ENCODE results near the gene EIF3L. TPM values are rescaled to one million over a fixed set of nuclear protein-coding genes. Genes with fewer than 3 reads are reported as not detected.

EIF3L gene
- total and polyA plus RNA-seq, 2 donors (not counting 3 experiments of a cell fraction or from before 2014, with no cell fraction given) = 479 to 601 TPM

- peak overlapping the region; percentile 87 for H2AFZ ChIP-seq (ENCODE audit: low read depth, low read length)
- H3K9ac ChIP-seq (replicated peaks; ENCODE audit: extremely low read depth, insufficient read depth, low read length) = peak overlapping the region; percentile 52
- BruUV-seq (replicated peaks) = no TSS peak
- ChIA-PET CTCF (no interaction called here), POLR2A (no interaction called here)
- no peaks in the 10 kb centered on the region for H3K9me1 ChIP-seq (replicated peaks; ENCODE audit: control insufficient read depth, extremely low read depth, insufficient read depth, low read length)
- dilution Hi-C loops (cut with MboI; ENCODE audit: extremely low pct_ligation_motif_present, low sequenced_read_pairs) (no loop called here), intact Hi-C loops (cut with micrococcal nuclease) (no loop called here)
- H3K27me3 ChIP-seq (ENCODE audit: control insufficient read depth in 2 of 2, insufficient read depth in 2 of 2, low read length in 2 of 2) = no peaks in the 10 kb centered on the region
- H3K79me2 ChIP-seq (ENCODE audit: control insufficient read depth, insufficient read depth, low read length) = peaks cover 13% of the 10 kb centered on the region
- peaks cover 31% of the 10 kb centered on the region for H3K4me1 ChIP-seq (ENCODE audit: control insufficient read depth, extremely low read depth, insufficient read depth, low read length)
- H3K4me2 ChIP-seq (ENCODE audit: insufficient read depth, low read length) = peak overlapping the region; percentile 92
- no peaks in the 10 kb centered on the region for H3K36me3 ChIP-seq (ENCODE audit: control insufficient read depth in 2 of 2, extremely low read depth in 1 of 2, insufficient read depth in 2 of 2, low read length in 2 of 2)
- DNase-seq (ENCODE audit: low read depth, low spot score) (peak; percentile 51), FAIRE-seq (peak; percentile 15)
- no peaks in the 10 kb centered on the region for H4K20me1 ChIP-seq (replicated peaks; ENCODE audit: control insufficient read depth, extremely low read depth, insufficient read depth, low read length)
- H3K27ac ChIP-seq (ENCODE audit: insufficient read depth, low read depth, low read length) = no peak overlapping the region
- TF ChIP-seq FOS (IDR thresholded peaks at IDR 0.05; ENCODE audit: borderline replicate concordance, insufficient read depth, low read length) (no peak), EZH2 (IDR thresholded peaks at IDR 0.05; ENCODE audit: borderline replicate concordance, low read depth, low read length, severe bottlenecking) (no peak), CTCF (IDR thresholded peaks at IDR 0.05; ENCODE audit: extremely low read depth in 1 of 2, insufficient read depth in 1 of 2, low read depth in 1 of 2, low read length in 2 of 2) (no peak), POLR2A (IDR thresholded peaks at IDR 0.05; ENCODE audit: low read depth, low read length) (no peak)
- peak overlapping the region; percentile 46 to 72 (median 66) for H3K4me3 ChIP-seq (replicated peaks in 1 of 3; ENCODE audit: insufficient read depth in 1 of 3, low read depth in 1 of 3, low read length in 3 of 3)
- no peaks in the 10 kb centered on the region for H3K9me3 ChIP-seq (replicated peaks; ENCODE audit: control insufficient read depth, insufficient read depth, low read length)
Observed at GRCh38 chr22:37802310-37803194, 46.7 kb upstream of the EIF3L start.

- CTCF ChIA-PET = no interaction called here
- Histone ChIP-seq H3K27ac (ENCODE audit: insufficient read depth, low read depth, low read length) (no peak overlapping the region), H3K4me1 (ENCODE audit: control insufficient read depth, extremely low read depth, insufficient read depth, low read length) (peaks cover 33% of the 10 kb centered on the region), H3K36me3 (ENCODE audit: control insufficient read depth in 2 of 2, extremely low read depth in 1 of 2, insufficient read depth in 2 of 2, low read length in 2 of 2) (no peaks in the 10 kb centered on the region), H4K20me1 (replicated peaks; ENCODE audit: control insufficient read depth, extremely low read depth, insufficient read depth, low read length) (no peaks in the 10 kb centered on the region), H3K9me1 (replicated peaks; ENCODE audit: control insufficient read depth, extremely low read depth, insufficient read depth, low read length) (no peaks in the 10 kb centered on the region), H3K27me3 (ENCODE audit: control insufficient read depth in 2 of 2, insufficient read depth in 2 of 2, low read length in 2 of 2) (no peaks in the 10 kb centered on the region), H3K9ac (replicated peaks; ENCODE audit: extremely low read depth, insufficient read depth, low read length) (no peak overlapping the region), H3K4me2 (ENCODE audit: insufficient read depth, low read length) (peak overlapping the region; percentile 92), H3K79me2 (ENCODE audit: control insufficient read depth, insufficient read depth, low read length) (peaks cover 13% of the 10 kb centered on the region), H3K9me3 (replicated peaks; ENCODE audit: control insufficient read depth, insufficient read depth, low read length) (no peaks in the 10 kb centered on the region), H3K4me3 (replicated peaks in 1 of 3; ENCODE audit: insufficient read depth in 1 of 3, low read depth in 1 of 3, low read length in 3 of 3) (peak overlapping the region in 2 of 3 experiments; percentile 66 to 72), H2AFZ (ENCODE audit: low read depth, low read length) (peak overlapping the region; percentile 87)
- TF ChIP-seq POLR2AphosphoS5 (IDR thresholded peaks at IDR 0.05; ENCODE audit: insufficient read depth, low read depth, low read length) (no peak), FOS (IDR thresholded peaks at IDR 0.05; ENCODE audit: borderline replicate concordance, insufficient read depth, low read length) (no peak), GATA2 (IDR thresholded peaks at IDR 0.05; ENCODE audit: insufficient read depth, insufficient read length, low read depth, low read length) (no peak), MYC (IDR thresholded peaks at IDR 0.05; ENCODE audit: low read depth, low read length) (no peak), CTCF (IDR thresholded peaks at IDR 0.05; ENCODE audit: extremely low read depth in 1 of 2, insufficient read depth in 1 of 2, low read depth in 1 of 2, low read length in 2 of 2) (no peak), POLR2A (IDR thresholded peaks at IDR 0.05; ENCODE audit: low read depth, low read length) (no peak), EZH2 (IDR thresholded peaks at IDR 0.05; ENCODE audit: borderline replicate concordance, low read depth, low read length, severe bottlenecking) (no peak)
- dilution Hi-C loops (cut with MboI; ENCODE audit: extremely low pct_ligation_motif_present, low sequenced_read_pairs) (no loop called here), intact Hi-C loops (cut with micrococcal nuclease) (no loop called here)
- peak; percentile 8 for FAIRE-seq
- no TSS peak for BruUV-seq (replicated peaks)
- DNase-seq (ENCODE audit: low read depth, low spot score) = peak; percentile 20
- POLR2A ChIA-PET = no interaction called here
Observed at GRCh38 chr22:37803195-37803638, 46.0 kb upstream of the EIF3L start.

Data from endothelial cell of umbilical vein (primary cell).